ENCODE results near the gene SLC7A4. TPM values are rescaled to one million over a fixed set of nuclear protein-coding genes. Genes with fewer than 3 reads are reported as not detected.

Gene SLC7A4
- polyA plus RNA-seq, 1 donor from 2014 or later = not detected

DNA sequence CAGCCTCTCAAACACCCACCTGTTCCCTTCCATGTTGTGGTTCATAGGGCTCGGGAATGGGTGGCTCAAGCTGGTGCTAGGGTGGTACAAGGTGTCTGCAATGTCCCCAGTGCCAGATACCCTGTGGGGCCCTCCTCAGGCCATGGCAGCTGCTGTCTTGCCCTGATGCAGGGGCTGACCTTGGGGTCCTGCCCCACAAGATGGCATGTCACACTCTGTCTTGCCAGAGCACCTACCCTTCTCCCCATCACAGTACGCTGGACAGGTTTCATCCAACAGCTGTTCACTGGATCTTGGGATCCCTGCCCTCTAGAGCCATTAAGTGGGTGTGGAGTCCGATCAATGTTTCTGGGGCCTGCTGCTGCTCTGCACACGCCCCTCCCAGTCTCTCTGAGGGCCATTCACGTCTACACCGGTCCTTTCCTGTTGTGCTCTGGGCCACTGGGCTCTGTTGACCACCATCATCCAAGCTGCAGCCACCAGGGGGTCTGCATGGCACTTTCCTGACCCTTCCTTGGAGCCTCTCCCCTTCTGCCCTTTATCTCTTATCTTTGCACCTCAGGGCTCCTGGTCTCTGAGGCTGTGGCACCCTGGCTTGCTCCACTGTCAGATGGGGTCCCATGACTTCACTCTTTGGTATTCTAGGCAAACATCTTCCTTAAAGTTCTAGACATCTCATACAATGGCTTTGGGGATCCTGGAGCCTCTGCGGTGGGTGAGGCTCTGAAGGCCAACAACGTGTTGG lies 20.5 kb upstream of the SLC7A4 start:
- Histone ChIP-seq H3K36me3 (ENCODE audit: insufficient read depth, low read length) (no peaks in the 10 kb centered on the region), H3K4me2 (ENCODE audit: low read length) (no peak overlapping the region), H4K20me1 (ENCODE audit: insufficient read depth) (no peaks in the 10 kb centered on the region), H3K4me3 (ENCODE audit: low read length) (no peak overlapping the region), H3F3A (ENCODE audit: insufficient read depth, low read length, poor library complexity, severe bottlenecking) (no peaks in the 10 kb centered on the region), H3K79me2 (replicated peaks; ENCODE audit: insufficient read depth, low read length) (no peaks in the 10 kb centered on the region), H2AFZ (ENCODE audit: low read depth, low read length) (no peak overlapping the region), H3K27me3 (ENCODE audit: insufficient read depth, low read depth, low read length) (no peaks in the 10 kb centered on the region), H3K27ac (ENCODE audit: low read length) (no peak overlapping the region), H3K9ac (ENCODE audit: low read length) (no peak overlapping the region), H3K9me3 (ENCODE audit: low read length) (no peaks in the 10 kb centered on the region), H3K9me2 (ENCODE audit: insufficient read depth, low read length) (no peaks in the 10 kb centered on the region)
- TF ChIP-seq EZH2 (IDR thresholded peaks at IDR 0.05; ENCODE audit: borderline replicate concordance, insufficient read depth, low read length, poor library complexity, severe bottlenecking) (no peak), RAD21 (conservative IDR thresholded peaks at IDR 0.05) (no peak), EP300 (conservative IDR thresholded peaks at IDR 0.05; ENCODE audit: poor library complexity, severe bottlenecking) (no peak), MXI1 (conservative IDR thresholded peaks at IDR 0.05; ENCODE audit: poor library complexity, severe bottlenecking) (no peak), SMC3 (conservative IDR thresholded peaks at IDR 0.05; ENCODE audit: poor library complexity) (no peak), POLR2AphosphoS5 (IDR thresholded peaks at IDR 0.05) (no peak), TAF1 (IDR thresholded peaks at IDR 0.05; ENCODE audit: low read depth) (no peak)
- TF ChIP-seq, protein P1, sequence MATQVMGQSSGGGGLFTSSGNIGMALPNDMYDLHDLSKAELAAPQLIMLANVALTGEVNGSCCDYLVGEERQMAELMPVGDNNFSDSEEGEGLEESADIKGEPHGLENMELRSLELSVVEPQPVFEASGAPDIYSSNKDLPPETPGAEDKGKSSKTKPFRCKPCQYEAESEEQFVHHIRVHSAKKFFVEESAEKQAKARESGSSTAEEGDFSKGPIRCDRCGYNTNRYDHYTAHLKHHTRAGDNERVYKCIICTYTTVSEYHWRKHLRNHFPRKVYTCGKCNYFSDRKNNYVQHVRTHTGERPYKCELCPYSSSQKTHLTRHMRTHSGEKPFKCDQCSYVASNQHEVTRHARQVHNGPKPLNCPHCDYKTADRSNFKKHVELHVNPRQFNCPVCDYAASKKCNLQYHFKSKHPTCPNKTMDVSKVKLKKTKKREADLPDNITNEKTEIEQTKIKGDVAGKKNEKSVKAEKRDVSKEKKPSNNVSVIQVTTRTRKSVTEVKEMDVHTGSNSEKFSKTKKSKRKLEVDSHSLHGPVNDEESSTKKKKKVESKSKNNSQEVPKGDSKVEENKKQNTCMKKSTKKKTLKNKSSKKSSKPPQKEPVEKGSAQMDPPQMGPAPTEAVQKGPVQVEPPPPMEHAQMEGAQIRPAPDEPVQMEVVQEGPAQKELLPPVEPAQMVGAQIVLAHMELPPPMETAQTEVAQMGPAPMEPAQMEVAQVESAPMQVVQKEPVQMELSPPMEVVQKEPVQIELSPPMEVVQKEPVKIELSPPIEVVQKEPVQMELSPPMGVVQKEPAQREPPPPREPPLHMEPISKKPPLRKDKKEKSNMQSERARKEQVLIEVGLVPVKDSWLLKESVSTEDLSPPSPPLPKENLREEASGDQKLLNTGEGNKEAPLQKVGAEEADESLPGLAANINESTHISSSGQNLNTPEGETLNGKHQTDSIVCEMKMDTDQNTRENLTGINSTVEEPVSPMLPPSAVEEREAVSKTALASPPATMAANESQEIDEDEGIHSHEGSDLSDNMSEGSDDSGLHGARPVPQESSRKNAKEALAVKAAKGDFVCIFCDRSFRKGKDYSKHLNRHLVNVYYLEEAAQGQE (IDR thresholded peaks at IDR 0.05; ENCODE audit: borderline replicate concordance) = no peak
- TF ChIP-seq, protein P2, sequence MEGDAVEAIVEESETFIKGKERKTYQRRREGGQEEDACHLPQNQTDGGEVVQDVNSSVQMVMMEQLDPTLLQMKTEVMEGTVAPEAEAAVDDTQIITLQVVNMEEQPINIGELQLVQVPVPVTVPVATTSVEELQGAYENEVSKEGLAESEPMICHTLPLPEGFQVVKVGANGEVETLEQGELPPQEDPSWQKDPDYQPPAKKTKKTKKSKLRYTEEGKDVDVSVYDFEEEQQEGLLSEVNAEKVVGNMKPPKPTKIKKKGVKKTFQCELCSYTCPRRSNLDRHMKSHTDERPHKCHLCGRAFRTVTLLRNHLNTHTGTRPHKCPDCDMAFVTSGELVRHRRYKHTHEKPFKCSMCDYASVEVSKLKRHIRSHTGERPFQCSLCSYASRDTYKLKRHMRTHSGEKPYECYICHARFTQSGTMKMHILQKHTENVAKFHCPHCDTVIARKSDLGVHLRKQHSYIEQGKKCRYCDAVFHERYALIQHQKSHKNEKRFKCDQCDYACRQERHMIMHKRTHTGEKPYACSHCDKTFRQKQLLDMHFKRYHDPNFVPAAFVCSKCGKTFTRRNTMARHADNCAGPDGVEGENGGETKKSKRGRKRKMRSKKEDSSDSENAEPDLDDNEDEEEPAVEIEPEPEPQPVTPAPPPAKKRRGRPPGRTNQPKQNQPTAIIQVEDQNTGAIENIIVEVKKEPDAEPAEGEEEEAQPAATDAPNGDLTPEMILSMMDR (IDR thresholded peaks at IDR 0.05; ENCODE audit: poor library complexity, severe bottlenecking) = no peak

DNA sequence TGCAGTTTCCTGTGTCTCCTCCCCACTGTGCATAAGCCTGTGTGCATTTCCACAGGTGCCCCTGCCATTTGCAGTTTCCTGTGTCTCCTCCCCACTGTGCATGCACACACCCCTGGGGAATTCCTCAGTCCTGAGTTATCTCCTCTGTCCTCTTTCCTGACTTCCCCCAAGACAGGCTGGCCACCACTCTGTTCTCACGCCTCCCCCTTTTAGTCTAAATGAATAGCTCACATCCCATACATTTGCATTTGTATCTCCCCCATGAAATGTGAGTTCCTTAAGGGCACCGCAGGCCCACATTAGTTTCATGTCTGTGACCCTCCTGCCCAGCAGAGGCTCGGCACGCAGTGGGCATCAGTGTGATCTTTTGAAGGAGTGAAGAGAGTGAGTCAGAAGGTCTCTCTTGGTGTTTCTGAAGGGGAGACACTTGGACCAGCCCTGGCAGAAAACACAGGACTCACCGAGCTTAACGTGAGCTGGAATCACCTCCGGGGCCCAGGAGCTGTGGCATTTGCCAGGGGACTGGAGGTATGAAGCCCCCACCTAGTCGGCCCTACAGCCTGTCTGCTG lies 19.6 kb upstream of the SLC7A4 start:
- no peaks in the 10 kb centered on the region for H4K20me1 ChIP-seq (ENCODE audit: insufficient read depth)
- H3K79me2 ChIP-seq (replicated peaks; ENCODE audit: insufficient read depth, low read length) = no peaks in the 10 kb centered on the region
- H3K27ac ChIP-seq (ENCODE audit: low read length) = no peak overlapping the region
- no peak overlapping the region for H3K4me2 ChIP-seq (ENCODE audit: low read length)
- no peaks in the 10 kb centered on the region for H3K9me2 ChIP-seq (ENCODE audit: insufficient read depth, low read length)
- H2AFZ ChIP-seq (ENCODE audit: low read depth, low read length) = no peak overlapping the region
- H3K4me3 ChIP-seq (ENCODE audit: low read length) = no peak overlapping the region
- no peaks in the 10 kb centered on the region for H3K36me3 ChIP-seq (ENCODE audit: insufficient read depth, low read length)
- no peaks in the 10 kb centered on the region for H3K9me3 ChIP-seq (ENCODE audit: low read length)
- H3F3A ChIP-seq (ENCODE audit: insufficient read depth, low read length, poor library complexity, severe bottlenecking) = no peaks in the 10 kb centered on the region
- no peak for TF ChIP-seq SMC3 (conservative IDR thresholded peaks at IDR 0.05; ENCODE audit: poor library complexity)
- TF ChIP-seq, protein P2 (IDR thresholded peaks at IDR 0.05; ENCODE audit: poor library complexity, severe bottlenecking) = no peak
- TF ChIP-seq, protein P1 (IDR thresholded peaks at IDR 0.05; ENCODE audit: borderline replicate concordance) = no peak
- TF ChIP-seq EZH2 (IDR thresholded peaks at IDR 0.05; ENCODE audit: borderline replicate concordance, insufficient read depth, low read length, poor library complexity, severe bottlenecking) = no peak
- no peak for TF ChIP-seq EP300 (conservative IDR thresholded peaks at IDR 0.05; ENCODE audit: poor library complexity, severe bottlenecking)
- TF ChIP-seq RAD21 (conservative IDR thresholded peaks at IDR 0.05) = no peak
- no peak for TF ChIP-seq TAF1 (IDR thresholded peaks at IDR 0.05; ENCODE audit: low read depth)
- no peak for TF ChIP-seq MXI1 (conservative IDR thresholded peaks at IDR 0.05; ENCODE audit: poor library complexity, severe bottlenecking)
- no peak for TF ChIP-seq POLR2AphosphoS5 (IDR thresholded peaks at IDR 0.05)
- no peaks in the 10 kb centered on the region for H3K27me3 ChIP-seq (ENCODE audit: insufficient read depth, low read depth, low read length)
- H3K9ac ChIP-seq (ENCODE audit: low read length) = no peak overlapping the region
